GM23248 (cell line): ENCODE results near the gene DOLK. TPM values are rescaled to one million over a fixed set of nuclear protein-coding genes. Genes with fewer than 3 reads are reported as not detected.
A peak's percentile ranks its signal among the peaks of the same experiment; 100 is the strongest.

ENCODE experiments used
- DNase-seq: peaks from one replicate; pipeline ENCODE4 v3.0.0-alpha.2; 2015
- H2AFZ ChIP-seq: fragments of 200-600 bp; sonication (generic); 2 replicates; pipeline ENCODE4 v1.6.1; 2016; ENCODE audit warnings: antibody characterized with exemption
- H3F3A ChIP-seq: fragments of 200-600 bp; sonication (generic); 2 replicates; pipeline ENCODE4 v1.6.1; 2016; ENCODE audit warnings: mild to moderate bottlenecking, antibody characterized with exemption, mixed run types; ENCODE audit not compliant: insufficient read depth
- H3K27ac ChIP-seq: fragments of 200-600 bp; sonication (generic); 2 replicates; pipeline ENCODE4 v1.5.1; 2016; ENCODE audit warnings: mild to moderate bottlenecking
- H3K27me3 ChIP-seq: fragments of 200-600 bp; sonication (generic); replicated peaks from 2 replicates; pipeline ENCODE4 v1.6.1; 2016; ENCODE audit warnings: mild to moderate bottlenecking; ENCODE audit not compliant: insufficient read depth
- H3K36me3 ChIP-seq: fragments of 200-600 bp; sonication (generic); 2 replicates; pipeline ENCODE4 v1.6.1; 2016; ENCODE audit warnings: low read depth, mild to moderate bottlenecking
- H3K4me1 ChIP-seq: fragments of 200-600 bp; sonication (generic); 2 replicates; pipeline ENCODE4 v1.6.1; 2016; ENCODE audit warnings: mild to moderate bottlenecking; ENCODE audit not compliant: insufficient read depth
- H3K4me2 ChIP-seq: fragments of 200-600 bp; sonication (generic); one replicate; pipeline ENCODE4 v1.6.1; 2016; ENCODE audit warnings: mild to moderate bottlenecking; ENCODE audit not compliant: unreplicated experiment
- H3K4me3 ChIP-seq: fragments of 200-600 bp; sonication (generic); 2 replicates; pipeline ENCODE4 v1.5.1; 2016; ENCODE audit warnings: mild to moderate bottlenecking
- H3K79me2 ChIP-seq: fragments of 200-600 bp; sonication (generic); 2 replicates; pipeline ENCODE4 v1.6.1; 2016; ENCODE audit warnings: mild to moderate bottlenecking; ENCODE audit not compliant: insufficient read depth
- H3K9ac ChIP-seq: fragments of 200-600 bp; sonication (generic); 2 replicates; pipeline ENCODE4 v1.6.1; 2016; ENCODE audit warnings: mild to moderate bottlenecking
- H3K9me2 ChIP-seq: fragments of 200-600 bp; sonication (generic); 2 replicates; pipeline ENCODE4 v1.6.1; 2016; ENCODE audit warnings: mixed run types, mild to moderate bottlenecking, moderate library complexity; ENCODE audit not compliant: insufficient read depth
- H3K9me3 ChIP-seq: fragments of 200-600 bp; sonication (generic); one replicate; pipeline ENCODE4 v1.6.1; 2017; ENCODE audit warnings: low read depth
- H4K20me1 ChIP-seq: fragments of 200-600 bp; sonication (generic); 2 replicates; pipeline ENCODE4 v1.6.0; 2016; ENCODE audit not compliant: insufficient read depth
- EZH2 ChIP-seq: fragments of 200-600 bp; sonication (generic); IDR thresholded peaks from 2 replicates; pipeline ENCODE4 v1.6.1; 2018; ENCODE audit warnings: antibody characterized with exemption, mild to moderate bottlenecking; ENCODE audit not compliant: insufficient read depth, poor library complexity, severe bottlenecking
- EZH2phosphoT487 ChIP-seq: fragments of 200-600 bp; sonication (generic); IDR thresholded peaks from 2 replicates; pipeline ENCODE4 v1.6.1; 2018; ENCODE audit warnings: antibody characterized with exemption, moderate library complexity, mild to moderate bottlenecking, low read depth; ENCODE audit not compliant: insufficient read depth
- WGBS, 2 experiments: methylation state at CpG; one replicate each; pipeline ENCODE4 v1.1.6; 2015 to 2017; ENCODE audit warnings: low lambda C conversion rate in 2 of 2, low coverage in 1 of 2; ENCODE audit errors: missing lambda C conversion rate in 2 of 2; 5-methylcytosine and 5-hydroxymethylcytosine counted together
- in situ Hi-C: fragments of 300-500 bp; cut with MboI; formaldehyde crosslinking; loops from 2 replicates; pipeline ENCODE4 v1.15.0; 2020
- polyA plus RNA-seq: library from polyadenylated mRNA; unstranded; fragments of >200 nt; fragmentation: Nextera tagmentation; extraction: Ambion mirVana; gene quantifications from 2 replicates; pipeline ENCODE4 v1.2.1, GENCODE V29; 2016
- total RNA-seq: library from RNA; depleted of rRNA; stranded (reverse); fragments of >200 nt; shearing (Covaris generic); gene quantifications from 2 replicates; pipeline ENCODE4 v1.2.3, GENCODE V29; 2014

The DOLK gene
- total and polyA plus RNA-seq, 2 experiments from 2014 or later, result 31.7 to 36.1 TPM

DNA sequence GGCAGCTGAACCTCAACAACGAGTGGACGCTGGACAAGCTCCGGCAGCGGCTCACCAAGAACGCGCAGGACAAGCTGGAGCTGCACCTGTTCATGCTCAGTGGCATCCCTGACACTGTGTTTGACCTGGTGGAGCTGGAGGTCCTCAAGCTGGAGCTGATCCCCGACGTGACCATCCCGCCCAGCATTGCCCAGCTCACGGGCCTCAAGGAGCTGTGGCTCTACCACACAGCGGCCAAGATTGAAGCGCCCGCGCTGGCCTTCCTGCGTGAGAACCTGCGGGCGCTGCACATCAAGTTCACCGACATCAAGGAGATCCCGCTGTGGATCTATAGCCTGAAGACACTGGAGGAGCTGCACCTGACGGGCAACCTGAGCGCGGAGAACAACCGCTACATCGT is 39.0 kb downstream of the DOLK start:
- in situ Hi-C loops, result no loop called here
- DNase-seq, result no peak
- Histone ChIP-seq H3K9me2 (no peaks in the 10 kb centered on the region), H3K79me2 (peaks cover 76% of the 10 kb centered on the region), H2AFZ (no peak overlapping the region), H3K27ac (no peak overlapping the region), H3K9ac (no peak overlapping the region), H3K4me2 (no peak overlapping the region), H3F3A (peaks cover 23% of the 10 kb centered on the region), H3K9me3 (no peaks in the 10 kb centered on the region), H4K20me1 (no peaks in the 10 kb centered on the region), H3K4me3 (no peak overlapping the region), H3K4me1 (peaks cover 39% of the 10 kb centered on the region), H3K36me3 (peaks cover 10% of the 10 kb centered on the region; the same call in 1 of the 2 replicates), H3K27me3 (no peaks in the 10 kb centered on the region)
- TF ChIP-seq EZH2 (no peak), EZH2phosphoT487 (no peak)
- 97 to 98% methylated on average over 21 to 24 of the region's 24 CpGs for WGBS, 2 experiments

DNA sequence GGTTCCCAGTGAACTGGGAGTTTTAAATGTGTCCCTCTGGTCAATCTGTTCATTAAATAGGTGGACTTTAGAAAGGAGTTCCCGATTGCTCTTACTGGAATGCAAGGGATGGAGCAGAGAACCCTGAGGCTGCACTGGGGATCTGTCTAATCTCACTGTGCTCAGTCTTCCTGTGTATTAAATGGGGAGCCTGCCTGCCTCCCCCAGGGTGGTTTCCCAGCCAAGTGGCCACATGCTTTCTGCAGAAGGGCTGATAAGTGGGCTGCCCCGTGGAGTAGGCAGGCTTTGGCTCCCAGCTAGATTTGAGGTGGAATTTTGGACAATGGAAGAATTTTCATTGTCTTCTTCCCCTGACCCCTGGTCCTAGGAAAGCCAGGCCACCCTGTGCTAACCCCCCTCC is 40.7 kb downstream of the DOLK start:
- no peak for TF ChIP-seq EZH2
- no peak for TF ChIP-seq EZH2phosphoT487
- H3K27me3 ChIP-seq, result no peaks in the 10 kb centered on the region
- no peak overlapping the region for H3K4me2 ChIP-seq
- DNase-seq, result no peak
- 38 to 53% methylated on average over 2 of the region's 2 CpGs for WGBS, 2 experiments
- peaks cover 23% of the 10 kb centered on the region for H3K4me1 ChIP-seq
- peaks cover 10% of the 10 kb centered on the region; the same call in 1 of the 2 replicates for H3K36me3 ChIP-seq
- in situ Hi-C loops, result no loop called here
- no peaks in the 10 kb centered on the region for H3K9me2 ChIP-seq
- no peak overlapping the region for H3K9ac ChIP-seq
- H2AFZ ChIP-seq, result no peak overlapping the region
- H3F3A ChIP-seq, result peaks cover 16% of the 10 kb centered on the region
- H3K79me2 ChIP-seq, result peaks cover 71% of the 10 kb centered on the region
- no peak overlapping the region for H3K4me3 ChIP-seq
- no peaks in the 10 kb centered on the region for H3K9me3 ChIP-seq
- H4K20me1 ChIP-seq, result no peaks in the 10 kb centered on the region
- no peak overlapping the region for H3K27ac ChIP-seq

DNA sequence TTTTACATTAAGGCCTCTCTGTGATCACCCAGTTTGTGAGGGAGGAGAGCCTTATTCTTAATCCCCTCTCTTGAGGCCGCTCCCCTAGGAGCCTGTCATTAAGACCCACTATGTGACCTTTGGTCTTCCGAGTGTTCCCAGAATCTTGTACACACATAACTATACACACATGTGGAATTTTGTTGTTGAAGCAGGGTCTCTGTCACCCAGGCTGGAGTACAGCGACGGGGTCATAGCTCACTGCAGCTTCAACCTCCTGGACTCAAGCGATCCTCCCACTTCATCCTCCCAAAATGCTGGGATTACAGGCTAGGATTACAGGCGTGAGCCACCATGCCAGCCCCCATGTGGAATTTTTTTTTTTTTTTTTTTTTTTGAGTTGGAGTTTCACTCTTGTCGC is 41.4 kb downstream of the DOLK start:
- DNase-seq, result no peak
- Histone ChIP-seq H2AFZ (no peak overlapping the region), H3F3A (peaks cover 8% of the 10 kb centered on the region; the same call in 1 of the 2 replicates), H3K27ac (no peak overlapping the region), H3K4me1 (peaks cover 16% of the 10 kb centered on the region), H3K36me3 (peaks cover 10% of the 10 kb centered on the region; the same call in 1 of the 2 replicates), H3K4me3 (no peak overlapping the region), H3K9me3 (no peaks in the 10 kb centered on the region), H4K20me1 (no peaks in the 10 kb centered on the region), H3K27me3 (no peaks in the 10 kb centered on the region), H3K9me2 (no peaks in the 10 kb centered on the region), H3K79me2 (peaks cover 72% of the 10 kb centered on the region), H3K9ac (no peak overlapping the region), H3K4me2 (no peak overlapping the region)
- 88 to 89% methylated on average over 6 to 7 of the region's 7 CpGs for WGBS, 2 experiments
- TF ChIP-seq EZH2phosphoT487 (no peak), EZH2 (no peak)
- in situ Hi-C loops, result no loop called here

DNA sequence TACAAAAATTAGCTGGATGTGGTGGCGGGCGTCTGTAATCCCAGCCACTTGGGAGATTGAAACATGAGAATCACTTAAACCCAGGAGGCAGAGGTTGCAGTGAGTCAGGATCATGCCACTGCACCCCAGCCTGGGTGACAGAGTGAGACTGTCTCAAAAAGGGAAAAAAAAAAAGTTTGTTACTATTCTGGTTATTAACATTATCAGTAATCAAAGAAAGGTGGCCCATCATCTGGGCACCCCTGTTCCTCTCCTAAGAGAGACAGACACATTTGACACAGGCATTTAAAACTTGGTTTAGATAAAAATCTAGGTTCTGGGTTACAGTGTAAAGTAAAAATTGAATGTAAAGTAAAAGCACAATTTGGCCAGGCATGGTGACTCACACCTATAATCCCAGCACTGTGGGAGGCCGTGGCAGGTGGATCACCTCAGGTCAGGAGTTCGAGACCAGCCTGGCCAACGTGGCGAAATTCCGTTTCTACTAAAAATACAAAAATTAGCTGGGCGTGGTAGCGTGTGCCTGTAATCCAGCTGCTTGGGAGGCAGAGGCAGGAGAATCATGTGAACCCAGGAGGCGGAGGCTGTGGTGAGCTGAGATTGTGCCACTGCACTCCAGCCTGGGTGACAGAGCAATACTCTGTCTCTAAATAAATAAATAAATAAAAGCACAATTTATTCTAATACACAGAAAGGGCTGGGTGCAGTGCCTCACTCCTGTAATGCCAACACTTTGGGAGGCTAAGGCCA is 43.4 kb downstream of the DOLK start:
- Histone ChIP-seq H3K4me2 (no peak overlapping the region), H3K9me2 (no peaks in the 10 kb centered on the region), H3K4me3 (no peak overlapping the region), H3K36me3 (peaks cover 7% of the 10 kb centered on the region; the same call in 1 of the 2 replicates), H3K79me2 (peaks cover 70% of the 10 kb centered on the region), H2AFZ (no peak overlapping the region), H4K20me1 (no peaks in the 10 kb centered on the region), H3K9ac (no peak overlapping the region), H3K4me1 (peaks cover 16% of the 10 kb centered on the region), H3K9me3 (no peaks in the 10 kb centered on the region), H3K27me3 (no peaks in the 10 kb centered on the region), H3K27ac (peak overlapping the region; percentile 60), H3F3A (peaks cover 6% of the 10 kb centered on the region)
- DNase-seq, result peak; percentile 39
- WGBS, 2 experiments, result 47 to 51% methylated on average over 10 of the region's 10 CpGs
- in situ Hi-C loops, result no loop called here
- no peak for TF ChIP-seq EZH2phosphoT487
- TF ChIP-seq EZH2, result no peak
